Activated CD4-positive, alpha-beta T cell treated with anti-CD3 and anti-CD28 coated beads, Interleukin-2, amount 50 U/mL, for 48 hours (primary cell): ENCODE data around the gene MAGI2.
"Not testable (repeated sequence)": the region's sequence is repeated elsewhere in the genome, so short reads cannot be mapped to it uniquely, and the experiment has no call there.

ENCODE experiments used
- DNase-seq, 2 experiments: peaks; one replicate each; pipeline ENCODE4 v3.0.0-alpha.2; 2020

The MAGI2 gene

GRCh38 chr7:78514634-78515033, 938.8 kb downstream of the MAGI2 start:
- no peak for DNase-seq

- peak in 1 of 2 experiments; percentile 3 for DNase-seq
Observed at GRCh38 chr7:78510580-78511188, 942.8 kb downstream of the MAGI2 start.

- DNase-seq, result not testable (repeated sequence)
Observed at GRCh38 chr7:78503301-78503700, 950.2 kb downstream of the MAGI2 start.

GRCh38 chr7:78501064-78501463, 952.4 kb downstream of the MAGI2 start:
- no peak for DNase-seq

- DNase-seq, result no peak
Observed at GRCh38 chr7:78499971-78500370, 953.5 kb downstream of the MAGI2 start.

- DNase-seq, result no peak
Observed at GRCh38 chr7:78499283-78499682, 954.2 kb downstream of the MAGI2 start.

GRCh38 chr7:78497728-78498427, 955.6 kb downstream of the MAGI2 start:
- DNase-seq, result no peak

- DNase-seq, result no peak
Observed at GRCh38 chr7:78496096-78496630, 957.3 kb downstream of the MAGI2 start.

GRCh38 chr7:78493401-78493800, 960.1 kb downstream of the MAGI2 start:
- DNase-seq, result no peak

GRCh38 chr7:78492146-78492545, 961.3 kb downstream of the MAGI2 start:
- no peak for DNase-seq

- no peak for DNase-seq
Observed at GRCh38 chr7:78490524-78490923, 962.9 kb downstream of the MAGI2 start.

- DNase-seq, result no peak
Observed at GRCh38 chr7:78489476-78490240, 963.8 kb downstream of the MAGI2 start.

- no peak for DNase-seq
Observed at GRCh38 chr7:78487464-78487863, 966.0 kb downstream of the MAGI2 start.

GRCh38 chr7:78479348-78479747, 974.1 kb downstream of the MAGI2 start:
- no peak for DNase-seq

GRCh38 chr7:78476851-78477405, 976.5 kb downstream of the MAGI2 start:
- DNase-seq, result no peak

GRCh38 chr7:78473571-78474301, 979.7 kb downstream of the MAGI2 start:
- no peak for DNase-seq

- DNase-seq, result no peak
Observed at GRCh38 chr7:78473021-78473420, 980.4 kb downstream of the MAGI2 start.

GRCh38 chr7:78472519-78472918, 980.9 kb downstream of the MAGI2 start:
- no peak for DNase-seq

- DNase-seq, result no peak
Observed at GRCh38 chr7:78465894-78466293, 987.6 kb downstream of the MAGI2 start.

- DNase-seq, result no peak
Observed at GRCh38 chr7:78463039-78463438, 990.4 kb downstream of the MAGI2 start.

- DNase-seq, result no peak
Observed at GRCh38 chr7:78450706-78451105, 1002.8 kb downstream of the MAGI2 start.

GRCh38 chr7:78448911-78449310, 1004.6 kb downstream of the MAGI2 start:
- DNase-seq, result no peak

- no peak for DNase-seq
Observed at GRCh38 chr7:78444267-78444666, 1009.2 kb downstream of the MAGI2 start.
